ENCODE results near the gene MEF2B.
A peak's percentile ranks its signal among the peaks of the same experiment; 100 is the strongest.
"Not testable (repeated sequence)": the region's sequence is repeated elsewhere in the genome, so short reads cannot be mapped to it uniquely, and the experiment has no call there.

Gene MEF2B

GRCh38 chr19:19154768-19155494 is 15.1 kb downstream of the MEF2B start:
- no peak for DNase-seq

GRCh38 chr19:19152668-19153384 is 17.2 kb downstream of the MEF2B start:
- DNase-seq = no peak

GRCh38 chr19:19151418-19151817 is 18.6 kb downstream of the MEF2B start:
- no peak for DNase-seq

GRCh38 chr19:19149435-19149834 is 20.6 kb downstream of the MEF2B start:
- DNase-seq = no peak

- DNase-seq = not testable (repeated sequence)
Observed at GRCh38 chr19:19148504-19148903, 21.6 kb downstream of the MEF2B start.

- no peak for DNase-seq
Observed at GRCh38 chr19:19147344-19147743, 22.7 kb downstream of the MEF2B start.

- DNase-seq = no peak
Observed at GRCh38 chr19:19146865-19147264, 23.2 kb downstream of the MEF2B start.

GRCh38 chr19:19145684-19146608 is 24.1 kb downstream of the MEF2B start:
- DNase-seq = peak; percentile 78

- no peak for DNase-seq
Observed at GRCh38 chr19:19145281-19145680, 24.8 kb downstream of the MEF2B start.

- no peak for DNase-seq
Observed at GRCh38 chr19:19142347-19142746, 27.7 kb downstream of the MEF2B start.

GRCh38 chr19:19140476-19140875 is 29.6 kb downstream of the MEF2B start:
- DNase-seq = no peak

- DNase-seq = no peak
Observed at GRCh38 chr19:19139876-19140229, 30.2 kb downstream of the MEF2B start.

GRCh38 chr19:19138109-19138981 is 31.7 kb downstream of the MEF2B start, which contains the start of gene TMEM161A:
Gene TMEM161A, minus strand, starts transcription at chr19:19138478. Its CDS starts 50 bp downstream, at chr19:19138428.
- peak; percentile 99 for DNase-seq

- no peak for DNase-seq
Observed at GRCh38 chr19:19137556-19138108, 32.4 kb downstream of the MEF2B start.

GRCh38 chr19:19135713-19136112 is 34.4 kb downstream of the MEF2B start:
- DNase-seq = not testable (repeated sequence)

- DNase-seq = no peak
Observed at GRCh38 chr19:19134687-19135158, 35.3 kb downstream of the MEF2B start.

GRCh38 chr19:19133985-19134384 is 36.1 kb downstream of the MEF2B start:
- no peak for DNase-seq

GRCh38 chr19:19132912-19133311 is 37.2 kb downstream of the MEF2B start:
- DNase-seq = no peak

GRCh38 chr19:19131989-19132388 is 38.1 kb downstream of the MEF2B start:
- DNase-seq = no peak

- DNase-seq = no peak
Observed at GRCh38 chr19:19126102-19126501, 44.0 kb downstream of the MEF2B start.

- no peak for DNase-seq
Observed at GRCh38 chr19:19123386-19123785, 46.7 kb downstream of the MEF2B start.

GRCh38 chr19:19122902-19123301 is 47.2 kb downstream of the MEF2B start:
- no peak for DNase-seq

Measured in CD4-positive, alpha-beta T cell treated with Interleukin-4 for 4 hours (primary cell).